ENCODE measurements around the gene LAMA2.

GRCh38 chr6:129417416-129418086, 534.6 kb downstream of the LAMA2 start:
- TF ChIP-seq CTCF (conservative IDR thresholded peaks at IDR 0.05; ENCODE audit: low read length) (no peak), EZH2phosphoT487 (IDR thresholded peaks at IDR 0.05; ENCODE audit: borderline replicate concordance) (no peak)
